Stimulated activated CD4-positive, alpha-beta T cell treated with anti-CD3 and anti-CD28 coated beads, Interleukin-2, amount 100 ng/mL, for 48 hours (primary cell): ENCODE data around the gene PIEZO1.
"Not testable (repeated sequence)": the region's sequence is repeated elsewhere in the genome, so short reads cannot be mapped to it uniquely, and the experiment has no call there.

ENCODE experiments used
- DNase-seq, 2 donors: peaks; one replicate each; pipeline ENCODE4 v3.0.0-alpha.2; 2020

Gene PIEZO1

GRCh38 chr16:88781140-88782077, 3.6 kb downstream of the PIEZO1 start:
- DNase-seq = peak; percentile 50 to 57

GRCh38 chr16:88780142-88781062, 4.6 kb downstream of the PIEZO1 start:
- DNase-seq = no peak

GRCh38 chr16:88779406-88780141, 5.4 kb downstream of the PIEZO1 start:
- DNase-seq = no peak

DNA sequence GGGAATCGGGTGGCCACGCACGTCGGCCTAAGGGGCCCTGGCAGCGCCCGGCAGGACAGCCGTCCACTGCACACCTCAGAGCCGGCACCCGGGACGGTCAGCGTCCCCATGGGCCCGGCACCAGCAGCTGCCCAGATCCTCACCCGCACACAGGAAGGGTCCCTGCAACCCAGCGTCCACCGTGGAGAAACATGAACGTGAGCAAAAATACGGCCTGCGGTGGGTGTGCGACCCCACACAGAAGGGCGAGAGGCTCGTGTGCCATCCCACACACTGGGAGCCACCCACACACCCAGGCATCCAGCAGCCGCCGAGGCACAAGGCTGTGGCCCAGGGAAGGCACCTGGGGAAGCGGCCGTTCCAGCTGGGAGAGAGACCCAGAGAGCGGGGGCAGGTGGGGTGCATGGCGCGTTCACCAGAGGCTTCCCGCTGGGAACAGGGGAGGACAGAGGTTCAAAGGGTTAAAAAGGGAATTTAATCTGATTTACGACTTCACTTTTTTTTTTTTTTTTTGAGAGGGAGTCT, 6.4 kb downstream of the PIEZO1 start:
- DNase-seq = no peak

GRCh38 chr16:88778271-88778525, 6.8 kb downstream of the PIEZO1 start:
- no peak for DNase-seq

DNA sequence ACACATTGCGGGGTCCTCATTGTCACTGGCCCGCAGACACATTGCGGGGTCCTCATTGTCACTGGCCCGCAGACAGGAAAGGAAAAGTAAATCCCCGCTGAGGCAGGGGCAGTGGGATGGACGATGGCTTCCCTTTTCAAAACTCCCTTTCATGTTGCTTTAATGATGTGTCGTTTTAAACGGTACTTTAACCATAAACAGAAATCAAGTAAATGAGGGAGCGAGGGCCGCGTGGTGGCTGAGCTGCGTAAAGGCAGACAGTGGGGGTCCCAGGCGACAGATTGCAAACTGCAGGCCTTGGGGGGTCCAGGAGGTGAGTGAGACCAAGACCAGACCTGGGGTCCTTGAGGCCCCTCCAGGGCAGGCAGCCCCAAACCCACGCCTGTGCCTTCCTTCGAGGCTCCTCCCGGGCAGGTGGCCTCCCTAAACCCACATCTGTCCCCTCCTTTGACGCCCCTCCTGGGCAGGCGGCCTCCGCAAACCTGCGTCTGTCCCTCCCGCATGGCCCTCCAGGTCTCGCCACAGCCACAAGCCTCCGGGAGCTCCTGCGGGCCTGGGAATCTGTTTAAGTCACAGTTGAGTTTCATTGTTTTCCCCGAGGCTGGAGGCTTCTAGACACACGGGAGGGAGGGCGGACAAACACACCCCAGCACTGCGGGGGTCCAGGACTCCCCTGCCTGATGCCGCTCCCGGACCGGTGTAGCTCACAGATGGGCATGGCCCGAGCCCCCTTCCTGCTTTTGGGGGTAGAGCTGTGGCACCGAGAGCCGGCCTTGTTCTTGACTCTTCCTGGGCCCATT, 7.3 kb downstream of the PIEZO1 start:
- no peak for DNase-seq

DNA sequence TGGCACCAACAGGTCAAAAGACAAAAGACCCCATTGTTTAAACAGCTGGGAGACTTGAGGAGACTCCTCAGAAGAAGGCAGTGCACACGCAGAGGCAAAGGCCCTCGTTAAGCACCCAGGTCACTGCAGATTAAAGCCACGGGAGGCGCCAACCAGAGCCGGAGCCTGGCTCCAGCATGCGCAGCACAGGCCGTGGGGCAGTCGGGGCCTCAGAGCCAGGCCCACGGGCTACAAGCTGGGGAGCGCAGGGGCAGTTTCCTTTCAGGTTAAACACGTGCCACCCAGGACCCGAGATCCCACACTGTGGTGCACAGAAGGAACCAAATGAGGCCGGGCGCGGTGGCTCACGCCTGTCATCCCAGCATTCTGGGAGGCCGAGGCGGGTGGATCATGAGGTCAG, 9.2 kb downstream of the PIEZO1 start:
- no peak for DNase-seq

- no peak for DNase-seq
Observed at GRCh38 chr16:88774544-88775393, 10.3 kb downstream of the PIEZO1 start.

DNA sequence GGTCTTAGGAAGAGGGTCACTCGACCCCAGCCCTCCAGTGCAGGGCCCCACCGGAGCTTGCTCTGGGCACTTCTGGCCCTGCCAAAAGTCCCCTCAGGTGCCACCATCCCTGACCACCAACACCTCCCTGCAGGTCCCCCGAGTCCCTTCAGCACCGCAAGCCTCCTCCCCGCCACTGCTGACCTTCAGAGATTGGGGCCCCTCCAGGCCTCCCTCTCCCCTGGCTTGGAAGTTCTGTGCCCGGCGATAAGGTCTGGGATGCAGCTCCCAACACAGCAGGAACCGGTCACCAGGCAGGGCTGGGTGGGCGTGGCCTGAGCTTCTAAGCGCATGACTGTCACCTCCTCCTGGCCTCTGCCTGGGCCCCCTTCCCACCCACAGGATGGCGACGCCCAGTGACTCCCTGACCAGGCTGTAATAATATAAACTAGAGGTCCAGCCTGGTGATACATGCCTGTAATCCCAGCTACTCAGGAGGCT, 11.2 kb downstream of the PIEZO1 start:
- no peak for DNase-seq

- DNase-seq = no peak
Observed at GRCh38 chr16:88772871-88773811, 11.9 kb downstream of the PIEZO1 start.

DNA sequence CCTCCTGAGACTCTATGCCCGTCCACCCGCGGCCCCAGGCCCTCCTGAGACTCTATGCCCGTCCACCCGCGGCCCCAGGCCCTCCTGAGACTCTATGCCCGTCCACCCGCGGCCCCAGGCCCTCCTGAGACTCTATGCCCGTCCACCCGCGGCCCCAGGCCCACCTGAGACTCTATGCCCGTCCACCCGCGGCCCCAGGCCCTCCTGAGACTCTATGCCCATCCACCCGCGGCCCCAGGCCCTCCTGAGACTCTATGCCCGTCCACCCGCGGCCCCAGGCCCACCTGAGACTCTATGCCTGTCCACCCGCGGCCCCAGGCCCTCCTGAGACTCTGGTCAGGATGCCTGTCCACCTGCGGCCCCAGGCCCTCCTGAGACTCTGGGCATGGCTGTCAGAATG, 13.2 kb downstream of the PIEZO1 start:
- not testable (repeated sequence) for DNase-seq

DNA sequence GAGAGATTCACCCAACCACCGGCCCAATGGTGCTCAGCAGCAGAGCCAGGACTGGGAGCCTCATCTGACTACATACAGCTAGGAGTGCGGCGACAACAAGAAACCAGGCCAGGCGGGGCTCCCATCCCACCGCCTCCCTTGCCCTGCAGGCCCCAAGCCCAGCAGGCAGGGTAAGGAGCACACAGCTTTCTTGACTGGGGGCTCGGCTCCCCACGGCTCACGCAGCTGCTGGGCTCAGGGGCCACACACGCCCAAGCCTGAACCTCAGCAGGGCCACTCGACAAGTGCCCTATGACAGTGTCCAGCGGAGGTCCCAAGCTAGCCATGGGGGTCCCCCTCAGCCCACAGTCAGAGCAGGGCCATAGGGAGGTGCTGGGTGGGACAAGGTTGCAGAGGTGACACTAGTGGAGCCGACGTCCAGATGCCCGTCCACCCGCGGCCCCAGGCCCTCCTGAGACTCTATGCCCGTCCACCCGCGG, 13.7 kb downstream of the PIEZO1 start:
- DNase-seq = no peak

DNA sequence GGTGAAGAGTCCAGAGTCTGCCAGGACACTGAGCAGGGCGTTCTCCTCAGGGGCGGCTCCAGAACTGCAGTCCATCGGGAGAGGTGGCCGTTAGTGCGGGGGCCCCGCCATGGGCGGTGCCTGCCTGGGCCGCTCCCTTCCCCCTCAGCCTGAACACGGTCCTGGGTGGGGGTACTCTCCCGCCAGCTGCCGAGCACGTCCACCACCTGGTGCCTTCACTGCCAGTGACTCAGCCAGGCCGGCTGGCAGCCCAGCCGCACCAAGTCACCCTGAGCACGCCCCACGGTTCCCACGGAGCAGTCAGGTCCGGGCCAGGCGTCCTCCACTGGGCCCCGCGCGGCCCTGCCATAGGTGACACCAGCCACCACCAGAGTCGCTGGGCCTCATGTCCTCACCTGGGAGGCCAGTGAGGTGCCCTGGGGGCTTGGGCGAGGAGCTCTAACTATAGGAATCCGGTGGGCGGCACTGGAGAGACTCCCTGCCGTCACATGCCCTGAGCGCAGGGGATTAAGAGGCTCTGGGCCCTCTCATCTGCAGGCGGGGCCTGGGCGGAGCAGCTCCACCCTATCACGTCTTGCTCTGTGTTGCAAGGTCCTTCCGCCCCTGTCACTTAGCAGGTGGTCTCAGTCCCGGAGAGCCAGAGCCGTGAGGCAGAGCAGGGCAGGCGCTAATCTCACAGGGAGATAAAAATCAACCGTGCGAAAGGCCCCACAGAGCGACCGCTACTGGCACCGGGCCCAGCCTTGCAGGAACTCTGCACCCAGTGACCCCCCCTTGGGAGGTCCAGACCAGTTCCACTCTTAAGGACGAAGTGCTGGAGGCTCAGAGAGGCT, 14.3 kb downstream of the PIEZO1 start:
- no peak for DNase-seq

GRCh38 chr16:88769617-88770460, 15.2 kb downstream of the PIEZO1 start:
- DNase-seq = peak in 1 of 2 donors; percentile 25

DNA sequence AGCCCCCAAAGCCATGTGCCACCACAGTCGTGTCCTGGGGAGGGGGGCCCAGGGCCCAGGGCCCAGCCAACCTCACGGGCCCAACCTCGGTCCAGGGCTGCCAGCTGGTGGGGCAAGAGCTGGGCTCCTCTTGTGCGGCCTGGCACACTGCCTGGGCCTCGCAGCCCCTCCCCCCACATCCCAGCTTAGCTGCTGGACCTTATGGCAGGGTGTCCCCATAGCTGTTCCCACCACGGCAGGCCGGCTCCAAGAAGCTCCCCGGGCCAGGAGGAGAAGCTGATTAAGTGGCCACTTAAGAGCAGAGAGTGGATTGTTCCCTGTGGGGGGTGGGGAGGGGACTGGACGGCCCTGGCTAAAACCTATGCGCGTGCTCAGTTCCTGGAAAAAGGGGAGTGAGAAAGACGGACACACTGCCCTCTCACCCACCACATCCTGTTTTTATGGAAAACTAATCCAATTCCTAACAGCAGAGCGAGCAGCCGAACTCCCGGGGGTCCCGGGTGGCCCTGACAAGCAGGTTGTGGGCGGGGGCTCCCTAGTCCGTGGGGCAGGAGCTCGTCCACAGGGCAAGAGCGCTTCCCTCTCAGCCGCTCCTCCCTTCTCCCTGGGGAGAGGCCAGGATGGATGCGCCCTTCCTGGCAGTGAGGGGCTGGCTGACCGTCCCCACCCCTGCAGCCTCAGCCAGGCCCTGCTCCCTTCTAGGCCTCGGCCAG, 16.8 kb downstream of the PIEZO1 start:
- no peak for DNase-seq

DNA sequence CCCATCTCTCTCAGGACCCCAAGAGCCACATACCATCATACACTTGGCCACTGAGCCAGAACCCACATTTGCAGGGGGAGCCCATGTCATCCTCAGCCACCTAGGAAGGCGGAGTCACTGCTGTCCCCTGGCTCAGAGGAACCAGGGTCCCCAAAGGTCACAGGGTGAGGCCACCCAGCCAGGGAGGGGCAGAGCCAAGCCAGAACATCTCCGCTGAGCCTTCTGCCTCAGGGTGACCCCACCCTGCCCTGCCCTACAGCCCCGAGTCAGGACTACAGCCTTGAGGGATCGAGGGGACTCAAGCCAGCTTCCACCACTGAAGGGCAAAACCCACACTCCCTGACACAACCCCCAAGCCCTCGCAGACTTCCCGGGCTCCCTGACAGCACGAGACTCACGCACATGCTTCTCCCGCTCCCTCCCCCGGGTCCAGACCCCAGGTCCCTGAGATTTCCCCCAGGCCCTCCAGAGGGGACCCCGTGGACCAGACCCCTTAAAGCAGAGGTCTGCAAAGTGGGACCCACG, 17.4 kb downstream of the PIEZO1 start:
- DNase-seq = no peak

DNA sequence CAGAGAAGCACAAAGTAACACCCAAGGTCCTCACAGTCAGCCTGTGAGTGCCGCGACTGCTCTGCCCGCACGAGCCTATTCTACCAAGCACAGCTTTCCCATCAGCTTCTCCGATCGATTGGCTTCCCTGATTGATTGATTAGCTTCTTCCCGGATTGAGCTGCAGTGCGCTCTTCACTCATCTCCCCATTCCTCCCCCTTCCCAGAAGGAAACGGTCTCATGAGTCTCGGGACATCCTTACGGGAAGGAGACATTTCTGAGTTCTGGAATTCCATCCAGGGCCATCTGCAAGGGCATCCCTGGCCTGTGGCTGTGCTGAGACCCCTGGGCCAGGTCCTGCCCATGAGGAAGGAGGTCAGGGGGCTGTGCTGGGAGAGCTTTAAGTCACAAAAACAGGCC, 18.0 kb downstream of the PIEZO1 start:
- DNase-seq = no peak
